Left lung (tissue), 10 donors: ENCODE results near the gene TAF1A. TPM values are rescaled to one million over a fixed set of nuclear protein-coding genes. Genes with fewer than 3 reads are reported as not detected.

Experiments used
- ATAC-seq: fragments of 200-7000 bp; cut with Tn5 transposase; one replicate; pipeline ENCODE4 v1.9.1; 2020; ENCODE audit warnings: moderate library complexity
- DNase-seq, 4 donors: peaks; one replicate each; pipeline ENCODE4 v3.0.0-alpha.2; 2013 to 2020
- H3K27ac ChIP-seq, 2 donors: fragments of 200-600 bp; sonication (generic) in 1 of 2; one replicate each; pipeline versions ENCODE4 v1.5.0 to v1.8.0; 2020 to 2021
- H3K27me3 ChIP-seq, 2 donors: fragments of 200-600 bp; sonication (generic) in 1 of 2; one replicate each; pipeline versions ENCODE4 v1.5.0 to v1.8.0; 2020 to 2021
- H3K36me3 ChIP-seq, 2 donors: fragments of 200-600 bp; sonication (generic) in 1 of 2; one replicate each; pipeline versions ENCODE4 v1.5.0 to v1.8.0; 2020 to 2021
- H3K4me1 ChIP-seq, 2 donors: fragments of 200-600 bp; one replicate each; pipeline ENCODE4 v1.8.0; 2021
- H3K4me3 ChIP-seq, 2 donors: fragments of 200-600 bp; sonication (generic) in 1 of 2; one replicate each; pipeline versions ENCODE4 v1.5.0 to v1.8.0; 2020 to 2021; ENCODE audit warnings: mild to moderate bottlenecking in 1 of 2
- H3K9me3 ChIP-seq, 2 donors: fragments of 200-600 bp; sonication (generic) in 1 of 2; one replicate each; pipeline versions ENCODE4 v1.5.0 to v1.8.0; 2020 to 2021
- CTCF ChIP-seq, 2 donors: fragments of 200-600 bp; sonication (generic) in 1 of 2; IDR thresholded peaks; one replicate each; pipeline versions ENCODE4 v1.5.0 to v1.8.0; 2021; ENCODE audit warnings: antibody characterized with exemption in 2 of 2
- intact Hi-C, 2 donors: fragments of 100-400 bp; cut with DNase I; formaldehyde crosslinking; loops; one replicate each; pipeline versions ENCODE4 v1.11.2 to v1.14.2; 2022
- polyA plus RNA-seq, 6 donors: library from polyadenylated mRNA; unstranded; fragments of 120-200 nt; gene quantifications; one replicate each; pipeline ENCODE4 v1.2.1, GENCODE V29; 2013; ENCODE audit not compliant: insufficient read length in 6 of 6
- total RNA-seq, 2 donors: library from RNA; stranded (reverse); fragmentation: NEBNext Ultra II Directional; extraction: Animal tissue kit (Norgen Biotek cat#: 25700); gene quantifications; one replicate each; pipeline ENCODE4 v1.2.1, GENCODE V29; 2021
- donor health status: DM: no; HTN: yes; CAD: no.
- donor health status: DM: no; HTN: no; CAD: no.

TAF1A gene
- total and polyA plus RNA-seq, 8 donors = 6.1 to 23.2 (median 18.8) TPM

- H3K9me3 ChIP-seq = no peaks in the 10 kb centered on the region
- DNase-seq (no peak), ATAC-seq (no peak)
- H3K27me3 ChIP-seq = peaks cover 0 to 31% of the 10 kb centered on the region in 2 donors
- no peaks in the 10 kb centered on the region for H3K4me1 ChIP-seq
- intact Hi-C loops = no loop called here
- no peak overlapping the region for H3K27ac ChIP-seq
- H3K4me3 ChIP-seq = no peak overlapping the region
- H3K36me3 ChIP-seq = no peaks in the 10 kb centered on the region
- no peak for TF ChIP-seq CTCF (IDR thresholded peaks at IDR 0.05)
Measured at GRCh38 chr1:222543817-222544216, 45.9 kb downstream of the TAF1A start.

- Histone ChIP-seq H3K4me1 (no peaks in the 10 kb centered on the region), H3K36me3 (no peaks in the 10 kb centered on the region), H3K9me3 (no peaks in the 10 kb centered on the region), H3K27me3 (peaks cover 0 to 9% of the 10 kb centered on the region in 2 donors), H3K4me3 (no peak overlapping the region), H3K27ac (no peak overlapping the region)
- TF ChIP-seq CTCF (IDR thresholded peaks at IDR 0.05) = no peak
- intact Hi-C loops = no loop called here
- DNase-seq (no peak), ATAC-seq (no peak)
Measured at GRCh38 chr1:222540598-222540995, 49.1 kb downstream of the TAF1A start.

GRCh38 chr1:222539951-222540597 lies 49.7 kb downstream of the TAF1A start:
- DNase-seq (no peak), ATAC-seq (no peak)
- H3K27ac ChIP-seq = no peak overlapping the region
- intact Hi-C loops = no loop called here
- no peaks in the 10 kb centered on the region for H3K36me3 ChIP-seq
- peaks cover 0 to 6% of the 10 kb centered on the region in 2 donors for H3K27me3 ChIP-seq
- no peaks in the 10 kb centered on the region for H3K9me3 ChIP-seq
- TF ChIP-seq CTCF (IDR thresholded peaks at IDR 0.05) = no peak
- H3K4me1 ChIP-seq = no peaks in the 10 kb centered on the region
- no peak overlapping the region for H3K4me3 ChIP-seq

DNA sequence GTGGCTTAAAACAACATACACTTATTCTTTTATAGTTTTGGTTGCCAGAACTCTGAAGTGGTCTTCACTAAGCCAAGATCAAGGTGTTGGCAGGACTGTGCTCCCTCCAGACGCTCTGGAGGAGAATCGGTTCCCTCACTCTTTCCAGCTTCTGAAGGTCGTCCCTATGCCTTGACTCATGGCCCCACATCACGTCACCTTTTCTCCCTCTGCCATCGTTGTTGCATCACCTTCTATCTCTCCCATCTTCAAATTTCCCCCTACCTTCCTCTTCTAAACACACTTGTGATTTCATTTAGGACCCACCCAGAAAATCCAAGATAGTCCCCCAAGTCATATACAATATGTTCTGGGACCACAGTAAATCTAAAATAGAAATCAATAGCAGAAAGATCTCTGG lies 54.3 kb downstream of the TAF1A start:
- no peak for DNase-seq
- no peak for TF ChIP-seq CTCF (IDR thresholded peaks at IDR 0.05)
- no peaks in the 10 kb centered on the region for H3K4me1 ChIP-seq
- no peak overlapping the region for H3K4me3 ChIP-seq
- H3K36me3 ChIP-seq = no peaks in the 10 kb centered on the region
- intact Hi-C loops = no loop called here
- no peak for ATAC-seq
- no peaks in the 10 kb centered on the region for H3K9me3 ChIP-seq
- no peak overlapping the region for H3K27ac ChIP-seq
- H3K27me3 ChIP-seq = no peaks in the 10 kb centered on the region

GRCh38 chr1:222530852-222531251 lies 58.9 kb downstream of the TAF1A start:
- Histone ChIP-seq H3K4me3 (no peak overlapping the region), H3K4me1 (no peaks in the 10 kb centered on the region), H3K36me3 (no peaks in the 10 kb centered on the region), H3K27ac (no peak overlapping the region), H3K27me3 (no peaks in the 10 kb centered on the region), H3K9me3 (no peaks in the 10 kb centered on the region)
- no peak for TF ChIP-seq CTCF (IDR thresholded peaks at IDR 0.05)
- DNase-seq = no peak
- no peak for ATAC-seq
- intact Hi-C loops = no loop called here
